ENCODE measurements around the gene GAK. TPM values are rescaled to one million over a fixed set of nuclear protein-coding genes. Genes with fewer than 3 reads are reported as not detected.

GAK gene
- total RNA-seq, 1 donor from 2014 or later, result 89.1 TPM

DNA sequence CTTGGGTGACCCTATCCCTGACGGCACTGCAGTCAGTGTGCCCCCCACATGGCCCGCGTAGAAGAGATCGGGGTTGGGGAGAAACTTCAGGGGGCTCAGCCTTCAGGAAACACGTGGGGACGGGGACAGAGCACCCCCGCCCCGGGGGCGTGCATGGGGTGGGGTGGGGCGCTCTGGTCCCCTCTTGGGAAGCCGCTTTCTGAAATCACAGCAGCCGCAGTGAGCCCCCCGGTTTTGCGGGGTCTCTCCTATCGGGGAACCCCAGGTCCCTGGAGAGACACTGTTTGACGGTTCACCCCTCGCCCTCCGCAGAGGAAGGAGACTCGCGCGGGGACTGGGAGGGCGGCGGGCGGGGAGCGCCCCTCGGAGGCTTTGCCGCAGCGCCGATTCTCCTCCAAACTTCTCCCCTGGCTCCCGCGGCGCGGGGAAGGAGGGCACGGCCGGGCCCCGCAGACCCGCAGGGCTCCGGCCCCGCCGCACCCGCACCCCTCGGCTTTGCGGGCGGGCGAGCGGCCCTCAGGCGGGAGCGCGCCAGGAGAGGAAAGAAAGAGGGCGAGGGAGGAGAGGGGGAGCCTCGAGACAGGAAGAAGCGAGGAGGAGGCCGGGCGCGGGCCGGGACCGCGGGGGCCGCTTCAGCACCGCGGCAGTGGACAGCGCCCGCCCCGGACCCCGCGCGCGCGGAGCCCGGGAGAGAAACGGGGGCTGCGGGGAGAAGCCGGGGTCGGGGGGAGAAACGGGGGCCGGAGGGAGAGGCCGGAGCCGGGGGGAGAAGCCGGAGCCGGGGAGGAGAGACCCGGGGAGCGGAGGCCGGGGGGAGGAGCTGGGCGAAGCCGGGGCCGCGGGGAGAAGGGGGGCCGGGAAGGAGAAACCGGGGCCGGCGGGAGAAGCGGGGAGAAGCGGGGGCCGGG lies 106.8 kb downstream of the GAK start:
- intact Hi-C loops (cut with DNase I), result no loop called here
- Histone ChIP-seq H3K27ac (no peak overlapping the region), H3K4me1 (peaks cover 13% of the 10 kb centered on the region), H3K27me3 (peaks cover 25% of the 10 kb centered on the region), H3K36me3 (no peaks in the 10 kb centered on the region), H3K9me3 (no peaks in the 10 kb centered on the region), H3K4me3 (peak overlapping the region; percentile 30 to 44)
- TF ChIP-seq POLR2AphosphoS5 (IDR thresholded peaks at IDR 0.05; ENCODE audit: insufficient read depth in 1 of 2, low read depth in 1 of 2) (no peak), POLR2A (IDR thresholded peaks at IDR 0.05) (no peak)
- TF ChIP-seq, protein P1, sequence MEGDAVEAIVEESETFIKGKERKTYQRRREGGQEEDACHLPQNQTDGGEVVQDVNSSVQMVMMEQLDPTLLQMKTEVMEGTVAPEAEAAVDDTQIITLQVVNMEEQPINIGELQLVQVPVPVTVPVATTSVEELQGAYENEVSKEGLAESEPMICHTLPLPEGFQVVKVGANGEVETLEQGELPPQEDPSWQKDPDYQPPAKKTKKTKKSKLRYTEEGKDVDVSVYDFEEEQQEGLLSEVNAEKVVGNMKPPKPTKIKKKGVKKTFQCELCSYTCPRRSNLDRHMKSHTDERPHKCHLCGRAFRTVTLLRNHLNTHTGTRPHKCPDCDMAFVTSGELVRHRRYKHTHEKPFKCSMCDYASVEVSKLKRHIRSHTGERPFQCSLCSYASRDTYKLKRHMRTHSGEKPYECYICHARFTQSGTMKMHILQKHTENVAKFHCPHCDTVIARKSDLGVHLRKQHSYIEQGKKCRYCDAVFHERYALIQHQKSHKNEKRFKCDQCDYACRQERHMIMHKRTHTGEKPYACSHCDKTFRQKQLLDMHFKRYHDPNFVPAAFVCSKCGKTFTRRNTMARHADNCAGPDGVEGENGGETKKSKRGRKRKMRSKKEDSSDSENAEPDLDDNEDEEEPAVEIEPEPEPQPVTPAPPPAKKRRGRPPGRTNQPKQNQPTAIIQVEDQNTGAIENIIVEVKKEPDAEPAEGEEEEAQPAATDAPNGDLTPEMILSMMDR (IDR thresholded peaks at IDR 0.05), result no peak
- DNase-seq (ENCODE audit: extremely low spot score in 2 of 2), result no peak

- Histone ChIP-seq H3K27ac (no peak overlapping the region), H3K9me3 (no peaks in the 10 kb centered on the region), H3K27me3 (peaks cover 25% of the 10 kb centered on the region), H3K36me3 (no peaks in the 10 kb centered on the region), H3K4me1 (peaks cover 13% of the 10 kb centered on the region), H3K4me3 (no peak overlapping the region)
- no peak for TF ChIP-seq POLR2AphosphoS5 (IDR thresholded peaks at IDR 0.05; ENCODE audit: insufficient read depth in 1 of 2, low read depth in 1 of 2)
- TF ChIP-seq POLR2A (IDR thresholded peaks at IDR 0.05), result no peak
- TF ChIP-seq, protein P1 (IDR thresholded peaks at IDR 0.05), result no peak
- no peak for DNase-seq (ENCODE audit: extremely low spot score in 2 of 2)
- intact Hi-C loops (cut with DNase I), result no loop called here
Observed at GRCh38 chr4:824461-825062, 107.6 kb downstream of the GAK start.

DNA sequence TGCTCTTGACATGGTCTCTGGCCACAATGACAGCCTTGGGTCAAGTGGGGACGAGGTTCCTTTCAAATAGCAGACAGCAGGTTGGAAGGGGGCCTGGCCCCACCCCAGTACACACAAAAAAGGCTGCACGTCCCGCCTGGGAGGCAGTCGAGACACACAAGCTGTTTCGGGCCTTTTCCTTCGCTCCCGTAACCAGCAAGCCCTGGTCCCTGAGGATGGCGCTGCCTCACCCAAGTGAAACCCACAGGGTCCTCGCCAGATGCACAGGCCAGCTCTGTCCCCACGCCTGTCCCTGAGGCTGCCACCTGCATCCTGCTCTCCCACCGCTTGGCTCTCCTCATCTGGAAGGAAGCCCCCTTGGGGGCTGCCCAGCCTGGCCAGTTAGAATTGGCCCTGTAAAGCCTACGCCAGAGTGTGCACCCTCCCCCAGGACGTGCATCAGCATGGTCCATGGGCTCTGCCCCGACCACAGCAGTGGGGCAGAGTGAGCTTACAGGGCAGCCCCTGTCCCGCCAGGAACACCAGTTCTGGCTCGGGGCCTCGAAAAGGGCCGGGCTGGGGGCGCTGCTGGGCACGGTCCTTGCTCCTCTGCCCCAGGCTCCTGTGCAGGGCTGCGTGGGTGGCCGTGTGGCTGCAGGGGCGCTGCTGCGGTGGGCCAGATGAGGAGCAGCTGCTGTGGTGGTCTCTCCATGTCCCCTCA lies 108.2 kb downstream of the GAK start:
- Histone ChIP-seq H3K9me3 (no peaks in the 10 kb centered on the region), H3K27me3 (peaks cover 25% of the 10 kb centered on the region), H3K4me3 (no peak overlapping the region), H3K27ac (no peak overlapping the region), H3K4me1 (peaks cover 13% of the 10 kb centered on the region), H3K36me3 (no peaks in the 10 kb centered on the region)
- intact Hi-C loops (cut with DNase I), result no loop called here
- no peak for TF ChIP-seq POLR2A (IDR thresholded peaks at IDR 0.05)
- no peak for TF ChIP-seq POLR2AphosphoS5 (IDR thresholded peaks at IDR 0.05; ENCODE audit: insufficient read depth in 1 of 2, low read depth in 1 of 2)
- TF ChIP-seq, protein P1 (IDR thresholded peaks at IDR 0.05), result no peak
- no peak for DNase-seq (ENCODE audit: extremely low spot score in 2 of 2)

DNA sequence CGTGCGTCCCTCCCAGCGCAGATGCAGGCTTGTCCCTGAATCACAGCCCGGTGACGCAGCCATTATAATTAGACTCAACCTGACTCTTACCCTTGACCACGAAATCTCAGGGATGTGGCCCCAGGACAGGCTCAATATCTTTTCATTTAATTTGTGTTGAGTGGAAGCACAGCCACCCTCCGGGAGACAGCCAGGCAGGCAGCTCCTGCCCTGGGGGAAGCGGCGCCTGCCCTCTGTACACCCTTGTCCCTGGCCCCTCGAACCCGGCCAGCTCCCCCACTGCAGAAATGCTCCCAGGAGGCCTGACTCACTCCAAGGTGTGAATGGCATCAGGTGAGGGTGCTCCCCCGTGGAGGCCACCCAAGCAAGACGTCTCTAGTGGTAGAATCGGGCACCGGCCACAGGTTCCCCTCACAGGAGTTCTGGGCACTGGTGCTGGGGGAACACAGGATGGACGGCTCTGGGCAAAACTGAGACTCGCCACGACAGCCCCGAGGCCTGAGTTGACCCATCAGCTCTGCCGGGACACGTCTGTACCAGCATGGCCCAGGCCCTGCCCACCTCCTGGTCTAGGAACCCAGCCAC lies 108.8 kb downstream of the GAK start:
- Histone ChIP-seq H3K9me3 (no peaks in the 10 kb centered on the region), H3K4me1 (peaks cover 13% of the 10 kb centered on the region), H3K36me3 (no peaks in the 10 kb centered on the region), H3K4me3 (no peak overlapping the region), H3K27me3 (peaks cover 25% of the 10 kb centered on the region), H3K27ac (no peak overlapping the region)
- DNase-seq (ENCODE audit: extremely low spot score in 2 of 2), result no peak
- intact Hi-C loops (cut with DNase I), result no loop called here
- no peak for TF ChIP-seq POLR2AphosphoS5 (IDR thresholded peaks at IDR 0.05; ENCODE audit: insufficient read depth in 1 of 2, low read depth in 1 of 2)

All from vagina (tissue), 2 donors.